Nephron (organoid): ENCODE data around the gene TMEM123.
"Not testable (repeated sequence)": the region's sequence is repeated elsewhere in the genome, so short reads cannot be mapped to it uniquely, and the experiment has no call there.

Experiments used
- H3K27ac Mint-ChIP-seq, 3 experiments: 2 replicates each; pipeline ENCODE4 v1.8.0; 2020; ENCODE audit warnings: mixed read lengths in 3 of 3, mild to moderate bottlenecking in 2 of 3, moderate library complexity in 1 of 3
- H3K27me3 Mint-ChIP-seq: 2 replicates; pipeline ENCODE4 v1.8.0; 2021; ENCODE audit warnings: low read depth, mild to moderate bottlenecking, moderate library complexity, mixed read lengths
- H3K36me3 Mint-ChIP-seq: 2 replicates; pipeline ENCODE4 v1.8.0; 2020; ENCODE audit warnings: low read depth, mixed read lengths
- H3K4me1 Mint-ChIP-seq: 2 replicates; pipeline ENCODE4 v1.8.0; 2020; ENCODE audit warnings: mixed read lengths
- H3K4me3 Mint-ChIP-seq, 3 experiments: 2 replicates each; pipeline ENCODE4 v1.8.0; 2020; ENCODE audit warnings: mild to moderate bottlenecking in 3 of 3, mixed read lengths in 3 of 3, moderate library complexity in 2 of 3
- H3K9me3 Mint-ChIP-seq: 2 replicates; pipeline ENCODE4 v1.8.0; 2020; ENCODE audit warnings: mixed read lengths
- TF ChIP-seq, protein P1 (sequence below), 3 experiments: fragments of 200-600 bp; sonication (generic); IDR thresholded peaks; one replicate each; pipeline ENCODE4 v1.5.0; 2021; ENCODE audit warnings: antibody characterized with exemption in 3 of 3; ENCODE audit not compliant: unreplicated experiment in 3 of 3

The TMEM123 gene

GRCh38 chr11:102436976-102437375, 15.6 kb downstream of the TMEM123 start:
- no peak overlapping the region for H3K4me3 Mint-ChIP-seq
- peaks cover 89% of the 10 kb centered on the region for H3K36me3 Mint-ChIP-seq
- TF ChIP-seq, protein P1, sequence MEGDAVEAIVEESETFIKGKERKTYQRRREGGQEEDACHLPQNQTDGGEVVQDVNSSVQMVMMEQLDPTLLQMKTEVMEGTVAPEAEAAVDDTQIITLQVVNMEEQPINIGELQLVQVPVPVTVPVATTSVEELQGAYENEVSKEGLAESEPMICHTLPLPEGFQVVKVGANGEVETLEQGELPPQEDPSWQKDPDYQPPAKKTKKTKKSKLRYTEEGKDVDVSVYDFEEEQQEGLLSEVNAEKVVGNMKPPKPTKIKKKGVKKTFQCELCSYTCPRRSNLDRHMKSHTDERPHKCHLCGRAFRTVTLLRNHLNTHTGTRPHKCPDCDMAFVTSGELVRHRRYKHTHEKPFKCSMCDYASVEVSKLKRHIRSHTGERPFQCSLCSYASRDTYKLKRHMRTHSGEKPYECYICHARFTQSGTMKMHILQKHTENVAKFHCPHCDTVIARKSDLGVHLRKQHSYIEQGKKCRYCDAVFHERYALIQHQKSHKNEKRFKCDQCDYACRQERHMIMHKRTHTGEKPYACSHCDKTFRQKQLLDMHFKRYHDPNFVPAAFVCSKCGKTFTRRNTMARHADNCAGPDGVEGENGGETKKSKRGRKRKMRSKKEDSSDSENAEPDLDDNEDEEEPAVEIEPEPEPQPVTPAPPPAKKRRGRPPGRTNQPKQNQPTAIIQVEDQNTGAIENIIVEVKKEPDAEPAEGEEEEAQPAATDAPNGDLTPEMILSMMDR (IDR thresholded peaks at IDR 0.05; ENCODE audit: unreplicated experiment in 3 of 3), result no peak
- no peaks in the 10 kb centered on the region for H3K27me3 Mint-ChIP-seq
- H3K4me1 Mint-ChIP-seq, result no peaks in the 10 kb centered on the region
- H3K27ac Mint-ChIP-seq, result no peak overlapping the region
- peaks cover 22% of the 10 kb centered on the region for H3K9me3 Mint-ChIP-seq

- no peak overlapping the region for H3K27ac Mint-ChIP-seq
- peaks cover under 1% of the 10 kb centered on the region for H3K4me1 Mint-ChIP-seq
These were observed 16.0 kb downstream of the TMEM123 start for GRCh38 chr11:102436561-102436960.

DNA sequence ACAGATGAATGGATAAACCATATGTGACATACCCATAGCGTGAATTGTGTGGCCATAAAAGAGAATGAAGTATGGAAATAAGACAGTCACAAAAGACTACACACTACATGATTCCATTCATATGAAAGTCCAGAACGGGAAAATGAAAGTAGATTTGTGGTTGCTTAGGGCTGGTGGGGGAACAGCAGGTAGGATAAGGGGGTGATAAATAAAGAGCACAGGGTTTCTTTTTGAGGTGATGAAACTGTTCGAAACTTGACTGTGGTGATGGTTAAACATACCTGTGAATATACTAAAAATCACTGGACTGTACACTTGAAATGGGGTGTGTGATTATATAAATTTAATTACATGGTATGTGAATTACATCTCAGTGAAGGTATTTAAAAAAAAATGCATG, 16.9 kb downstream of the TMEM123 start:
- H3K9me3 Mint-ChIP-seq, result peaks cover 21% of the 10 kb centered on the region
- H3K36me3 Mint-ChIP-seq, result peaks cover 87% of the 10 kb centered on the region
- no peak overlapping the region for H3K27ac Mint-ChIP-seq

More at GRCh38 chr11:102436561-102436960, 16.0 kb downstream of the TMEM123 start:
- no peak overlapping the region for H3K4me3 Mint-ChIP-seq
- peaks cover 24% of the 10 kb centered on the region for H3K9me3 Mint-ChIP-seq
- H3K27me3 Mint-ChIP-seq, result no peaks in the 10 kb centered on the region
- H3K36me3 Mint-ChIP-seq, result peaks cover 89% of the 10 kb centered on the region
- TF ChIP-seq, protein P1 (IDR thresholded peaks at IDR 0.05; ENCODE audit: unreplicated experiment in 3 of 3), result no peak

DNA sequence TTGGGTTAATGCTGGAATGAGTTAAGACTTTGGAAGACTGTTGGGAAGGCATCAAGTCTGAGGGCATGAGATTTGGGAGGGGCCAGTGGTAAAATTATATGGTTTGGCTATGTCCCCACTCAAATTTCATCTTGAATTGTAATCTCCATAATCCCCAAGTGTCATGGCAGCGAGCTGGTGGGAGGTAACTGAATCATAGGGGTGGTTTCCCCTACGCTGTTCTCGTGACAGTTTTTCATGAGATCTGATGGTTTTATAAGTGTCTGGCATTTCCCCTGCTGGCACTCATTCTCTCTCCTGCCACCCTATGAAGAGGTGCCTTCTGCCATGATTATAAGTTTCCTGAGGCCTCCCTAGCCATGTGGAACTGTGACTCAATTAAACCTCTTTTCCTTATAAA, 19.0 kb downstream of the TMEM123 start:
- not testable (repeated sequence) for H3K27me3 Mint-ChIP-seq, H3K4me3 Mint-ChIP-seq, H3K27ac Mint-ChIP-seq
- peaks cover 82% of the 10 kb centered on the region for H3K36me3 Mint-ChIP-seq
- peaks cover 13% of the 10 kb centered on the region for H3K9me3 Mint-ChIP-seq
- H3K4me1 Mint-ChIP-seq, result peaks cover 25% of the 10 kb centered on the region

More for the DNA sequence above, 16.9 kb downstream of the TMEM123 start:
- Mint-ChIP-seq H3K4me3 (no peak overlapping the region), H3K4me1 (peaks cover 4% of the 10 kb centered on the region), H3K27me3 (no peaks in the 10 kb centered on the region)
- TF ChIP-seq, protein P1 (IDR thresholded peaks at IDR 0.05; ENCODE audit: unreplicated experiment in 3 of 3), result no peak

DNA sequence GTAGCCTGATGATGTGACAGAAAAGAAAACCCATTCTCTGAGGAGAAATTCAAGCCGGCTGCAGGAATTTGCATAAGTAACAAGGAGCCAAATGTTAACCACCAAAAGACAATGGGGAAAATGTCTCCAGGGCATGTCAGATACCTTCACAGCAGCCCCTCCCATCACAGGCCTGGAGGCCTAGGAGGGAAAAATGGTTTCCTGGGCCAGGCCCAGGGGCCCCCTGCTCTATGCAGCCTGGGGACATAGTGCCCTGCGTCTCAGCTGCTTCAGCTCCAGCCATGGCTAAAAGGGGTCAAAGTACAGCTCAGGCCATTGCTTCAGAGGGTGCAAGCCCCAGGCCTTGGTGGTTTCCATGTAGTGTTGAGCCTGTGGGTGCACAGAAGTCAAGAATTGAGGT, 20.0 kb downstream of the TMEM123 start:
- H3K27ac Mint-ChIP-seq, H3K4me3 Mint-ChIP-seq, H3K27me3 Mint-ChIP-seq: not testable (repeated sequence)
- H3K4me1 Mint-ChIP-seq, result peaks cover 25% of the 10 kb centered on the region
- peaks cover 13% of the 10 kb centered on the region for H3K9me3 Mint-ChIP-seq
- H3K36me3 Mint-ChIP-seq, result peaks cover 72% of the 10 kb centered on the region

DNA sequence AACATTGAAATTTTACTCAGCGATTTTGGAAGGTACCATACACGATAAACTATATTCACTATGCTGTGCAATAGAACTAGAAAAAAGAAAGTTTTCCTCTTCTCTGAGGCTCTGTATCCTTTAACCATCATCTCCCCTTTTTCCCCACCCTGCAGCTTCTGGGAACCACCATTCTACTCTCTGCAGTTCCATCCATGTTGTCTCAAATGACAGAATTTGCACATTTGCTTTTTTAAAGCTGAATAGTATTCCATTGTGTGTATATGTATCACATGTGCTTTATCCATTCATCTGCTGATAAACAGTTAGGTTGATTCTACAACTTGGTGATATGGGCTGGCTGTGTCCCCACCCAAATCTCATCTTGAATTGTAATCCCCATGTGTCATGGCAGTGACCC, 21.2 kb downstream of the TMEM123 start:
- peaks cover 13% of the 10 kb centered on the region for H3K9me3 Mint-ChIP-seq
- H3K4me3 Mint-ChIP-seq, result no peak overlapping the region
- no peak overlapping the region for H3K27ac Mint-ChIP-seq
- H3K36me3 Mint-ChIP-seq, result peaks cover 66% of the 10 kb centered on the region
- H3K4me1 Mint-ChIP-seq, result peaks cover 30% of the 10 kb centered on the region
- TF ChIP-seq, protein P1 (IDR thresholded peaks at IDR 0.05; ENCODE audit: unreplicated experiment in 3 of 3), result no peak
- no peaks in the 10 kb centered on the region for H3K27me3 Mint-ChIP-seq

DNA sequence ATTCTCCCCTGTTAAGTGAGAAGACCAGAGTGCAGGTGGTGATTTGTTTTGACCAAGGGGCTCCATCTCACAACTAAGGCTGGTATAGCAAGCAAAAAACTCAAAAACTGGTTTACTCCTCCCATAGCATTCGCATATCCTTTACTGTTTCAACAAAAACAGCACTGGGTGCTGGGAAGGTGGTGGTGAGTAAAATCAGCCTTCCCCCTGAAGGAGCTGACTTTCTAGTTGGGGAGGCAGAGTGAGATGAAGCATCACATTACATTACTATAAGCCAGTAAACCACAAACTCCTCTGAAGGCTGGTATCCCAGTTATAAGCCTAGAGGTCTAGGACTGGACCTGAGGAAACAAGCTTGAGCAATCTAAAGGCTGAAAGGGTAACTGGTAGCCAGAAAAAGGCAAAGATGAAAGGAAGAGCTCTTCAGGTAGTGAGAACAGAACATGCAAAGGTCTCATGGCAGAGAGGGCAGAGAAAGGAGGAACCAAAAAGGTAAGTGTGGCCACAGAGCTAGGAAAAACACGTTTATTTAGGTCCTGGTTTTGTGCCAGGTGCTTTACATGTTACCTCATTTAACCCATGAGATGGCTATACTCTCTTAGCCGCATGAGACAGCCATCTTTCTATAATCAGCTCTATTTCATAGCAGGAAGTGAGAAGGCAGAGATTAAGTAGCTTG, 22.3 kb downstream of the TMEM123 start:
- H3K36me3 Mint-ChIP-seq, result peaks cover 57% of the 10 kb centered on the region
- peaks cover 13% of the 10 kb centered on the region for H3K9me3 Mint-ChIP-seq
- H3K27ac Mint-ChIP-seq, result peak overlapping the region in 1 of 3 experiments; percentile 3
- H3K4me1 Mint-ChIP-seq, result peaks cover 36% of the 10 kb centered on the region
- no peaks in the 10 kb centered on the region for H3K27me3 Mint-ChIP-seq
- no peak overlapping the region for H3K4me3 Mint-ChIP-seq
- TF ChIP-seq, protein P1 (IDR thresholded peaks at IDR 0.05; ENCODE audit: unreplicated experiment in 3 of 3), result no peak
